PC-3 (cell line): ENCODE data around the gene NLN. TPM values are rescaled to one million over a fixed set of nuclear protein-coding genes. Genes with fewer than 3 reads are reported as not detected.

Source experiments
- ATAC-seq: fragments of 200-7000 bp; cut with Tn5 transposase; 2 replicates; pipeline ENCODE4 v1.9.1; 2020; ENCODE audit warnings: mild to moderate bottlenecking, moderate library complexity
- BruUV-seq: library from RNA; stranded (reverse); fragments of 400-500 nt; replicated peaks from 2 replicates; lab custom pipeline; 2021; lab: Mats Ljungman, UMichigan
- CTCF ChIA-PET: fragments of 300-600 bp; sonication (Branson Sonifier 250); formaldehyde crosslinking; loops from one replicate; lab custom pipeline; 2022; ENCODE audit warnings: antibody characterized with exemption; lab: Charles Lee
- POLR2A ChIA-PET: fragments of 300-600 bp; sonication (Branson Sonifier 250); formaldehyde crosslinking; loops from one replicate; lab custom pipeline; 2022; ENCODE audit warnings: antibody characterized with exemption; ENCODE audit not compliant: unreplicated experiment; lab: Charles Lee
- DNase-seq: peaks from one replicate; pipeline ENCODE4 v3.0.0-alpha.2; 2015
- H2AFZ ChIP-seq: fragments of 300-600 bp; sonication (generic); 2 replicates; pipeline ENCODE4 v1.6.0; 2016; ENCODE audit warnings: antibody characterized with exemption, low read length
- H3F3A ChIP-seq: fragments of 300-600 bp; sonication (generic); one replicate; pipeline ENCODE4 v1.6.0; 2017; ENCODE audit warnings: antibody characterized with exemption, low read length, control low read depth, mild to moderate bottlenecking; ENCODE audit not compliant: unreplicated experiment
- H3K27ac ChIP-seq: fragments of 300-600 bp; sonication (generic); 2 replicates; pipeline ENCODE4 v1.5.1; 2016; ENCODE audit warnings: mild to moderate bottlenecking, low read length
- H3K27me3 ChIP-seq: fragments of 300-600 bp; sonication (generic); 2 replicates; pipeline ENCODE4 v1.6.1; 2016; ENCODE audit warnings: low read length, mixed read lengths
- H3K36me3 ChIP-seq: fragments of 300-600 bp; sonication (generic); 2 replicates; pipeline ENCODE4 v1.6.1; 2016; ENCODE audit warnings: low read depth, mixed run types, low read length, mixed read lengths
- H3K4me1 ChIP-seq: fragments of 300-600 bp; sonication (generic); 2 replicates; pipeline ENCODE4 v1.5.1; 2016; ENCODE audit warnings: low read length; ENCODE audit not compliant: insufficient read depth
- H3K4me2 ChIP-seq: fragments of 300-600 bp; sonication (generic); 2 replicates; pipeline ENCODE4 v1.6.0; 2016; ENCODE audit warnings: low read length
- H3K4me3 ChIP-seq: fragments of 300-600 bp; sonication (generic); 2 replicates; pipeline ENCODE4 v1.5.1; 2016; ENCODE audit warnings: mild to moderate bottlenecking, low read length, mixed read lengths
- H3K79me2 ChIP-seq: fragments of 300-600 bp; sonication (generic); 2 replicates; pipeline ENCODE4 v1.6.1; 2017; ENCODE audit warnings: low read length, mixed read lengths
- H3K9ac ChIP-seq: fragments of 300-600 bp; sonication (generic); 2 replicates; pipeline ENCODE4 v1.6.0; 2016; ENCODE audit warnings: mild to moderate bottlenecking, low read length
- H3K9me2 ChIP-seq: fragments of 300-600 bp; sonication (generic); replicated peaks from 2 replicates; pipeline ENCODE4 v1.6.1; 2016; ENCODE audit warnings: mixed run types, low read length, mixed read lengths
- H3K9me3 ChIP-seq: fragments of 300-600 bp; sonication (generic); 2 replicates; pipeline ENCODE4 v1.6.1; 2016; ENCODE audit warnings: low read length, mixed read lengths
- H4K20me1 ChIP-seq: fragments of 300-600 bp; sonication (generic); 2 replicates; pipeline ENCODE4 v1.6.1; 2016; ENCODE audit warnings: low read length, mixed read lengths
- EZH2 ChIP-seq: fragments of 300-600 bp; sonication (generic); IDR thresholded peaks from one replicate; pipeline ENCODE4 v1.6.1; 2017; ENCODE audit warnings: antibody characterized with exemption, mild to moderate bottlenecking, low read length; ENCODE audit not compliant: unreplicated experiment
- EZH2phosphoT487 ChIP-seq: fragments of 300-600 bp; sonication (generic); IDR thresholded peaks from 2 replicates; pipeline ENCODE4 v1.6.1; 2018; ENCODE audit warnings: mild to moderate bottlenecking, antibody characterized with exemption, low read length, borderline replicate concordance
- intact Hi-C: fragments of 100-400 bp; cut with micrococcal nuclease; formaldehyde crosslinking; loops from 2 replicates; pipeline ENCODE4 v1.9.0; 2023
- total RNA-seq: library from RNA; depleted of rRNA; stranded (reverse); fragments of >200 nt; gene quantifications from 2 replicates; pipeline ENCODE4 v1.2.3, GENCODE V29; 2014
- TF ChIP-seq, protein P1 (sequence below): fragments of 300-600 bp; sonication (generic); conservative IDR thresholded peaks from 2 replicates; pipeline ENCODE4 v1.5.1; 2017; ENCODE audit warnings: antibody characterized with exemption, low read depth, mild to moderate bottlenecking, low read length

Gene NLN
- total RNA-seq, 1 experiment from 2014 or later, result 13.6 TPM

DNA sequence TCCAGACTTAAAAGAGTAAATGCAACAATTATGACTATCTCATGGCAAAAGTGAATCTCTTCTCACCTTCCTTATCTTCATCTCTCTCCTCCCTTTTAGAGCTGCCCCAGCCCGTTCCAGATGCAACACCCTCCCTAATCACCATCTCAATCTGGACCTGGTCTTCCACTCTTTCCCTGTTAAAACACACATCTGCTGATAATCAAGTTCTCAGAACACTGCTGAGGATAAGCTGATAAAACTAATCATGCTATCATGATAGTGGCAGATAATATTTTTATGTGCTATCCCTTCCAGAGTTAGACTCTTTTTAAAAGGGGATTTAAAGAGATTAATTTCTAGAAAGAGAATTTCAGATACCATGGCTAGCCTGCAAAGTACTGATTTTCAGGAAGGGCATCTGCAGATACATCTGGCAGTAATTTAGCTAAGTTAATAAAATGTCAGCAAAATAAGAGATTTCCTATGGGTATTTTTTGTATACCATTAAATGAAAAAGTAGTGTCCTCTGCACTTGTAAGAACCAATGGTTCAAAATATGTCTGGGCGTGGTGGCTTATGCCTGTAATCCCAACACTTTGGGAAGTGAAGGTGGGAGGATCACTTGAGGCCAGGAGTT is 17.3 kb upstream of the NLN start:
- H3K9ac ChIP-seq, result no peak overlapping the region
- ChIA-PET CTCF (no interaction called here), POLR2A (no interaction called here)
- no peaks in the 10 kb centered on the region for H3K9me2 ChIP-seq
- H3K9me3 ChIP-seq, result no peaks in the 10 kb centered on the region
- H3K27ac ChIP-seq, result no peak overlapping the region
- no peaks in the 10 kb centered on the region for H3K36me3 ChIP-seq
- no peak overlapping the region for H2AFZ ChIP-seq
- H3K4me1 ChIP-seq, result no peaks in the 10 kb centered on the region
- intact Hi-C loops, result no loop called here
- H3K4me3 ChIP-seq, result no peak overlapping the region
- H3K79me2 ChIP-seq, result no peaks in the 10 kb centered on the region
- ATAC-seq (no peak), DNase-seq (no peak)
- TF ChIP-seq EZH2phosphoT487 (no peak), EZH2 (no peak)
- TF ChIP-seq, protein P1, sequence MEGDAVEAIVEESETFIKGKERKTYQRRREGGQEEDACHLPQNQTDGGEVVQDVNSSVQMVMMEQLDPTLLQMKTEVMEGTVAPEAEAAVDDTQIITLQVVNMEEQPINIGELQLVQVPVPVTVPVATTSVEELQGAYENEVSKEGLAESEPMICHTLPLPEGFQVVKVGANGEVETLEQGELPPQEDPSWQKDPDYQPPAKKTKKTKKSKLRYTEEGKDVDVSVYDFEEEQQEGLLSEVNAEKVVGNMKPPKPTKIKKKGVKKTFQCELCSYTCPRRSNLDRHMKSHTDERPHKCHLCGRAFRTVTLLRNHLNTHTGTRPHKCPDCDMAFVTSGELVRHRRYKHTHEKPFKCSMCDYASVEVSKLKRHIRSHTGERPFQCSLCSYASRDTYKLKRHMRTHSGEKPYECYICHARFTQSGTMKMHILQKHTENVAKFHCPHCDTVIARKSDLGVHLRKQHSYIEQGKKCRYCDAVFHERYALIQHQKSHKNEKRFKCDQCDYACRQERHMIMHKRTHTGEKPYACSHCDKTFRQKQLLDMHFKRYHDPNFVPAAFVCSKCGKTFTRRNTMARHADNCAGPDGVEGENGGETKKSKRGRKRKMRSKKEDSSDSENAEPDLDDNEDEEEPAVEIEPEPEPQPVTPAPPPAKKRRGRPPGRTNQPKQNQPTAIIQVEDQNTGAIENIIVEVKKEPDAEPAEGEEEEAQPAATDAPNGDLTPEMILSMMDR, result no peak
- no TSS peak for BruUV-seq
- no peaks in the 10 kb centered on the region for H3K27me3 ChIP-seq
- no peaks in the 10 kb centered on the region for H4K20me1 ChIP-seq
- H3K4me2 ChIP-seq, result no peak overlapping the region
- no peaks in the 10 kb centered on the region for H3F3A ChIP-seq

DNA sequence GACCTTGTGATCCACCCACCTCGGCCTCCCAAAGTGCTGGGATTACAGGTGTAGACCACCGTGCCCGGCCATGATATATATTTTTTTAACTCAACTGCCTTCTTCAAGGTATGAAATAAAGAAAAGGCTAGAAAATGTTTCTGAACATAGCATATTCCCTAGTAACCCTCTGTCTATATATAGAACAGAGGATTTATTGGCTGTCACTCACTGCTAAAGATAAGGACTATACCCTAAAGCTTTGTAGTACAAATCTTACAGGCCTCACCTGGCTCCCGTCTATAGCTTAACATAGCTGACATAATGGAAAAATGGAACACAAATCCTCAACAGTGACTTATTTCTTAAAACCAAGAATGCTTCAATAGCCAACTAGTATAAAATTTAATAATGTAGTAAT is 14.3 kb upstream of the NLN start:
- H3K4me3 ChIP-seq, result no peak overlapping the region
- TF ChIP-seq, protein P1, result no peak
- TF ChIP-seq EZH2phosphoT487 (no peak), EZH2 (no peak)
- no TSS peak for BruUV-seq
- H3K9me2 ChIP-seq, result no peaks in the 10 kb centered on the region
- ATAC-seq (no peak), DNase-seq (no peak)
- intact Hi-C loops, result no loop called here
- no peaks in the 10 kb centered on the region for H3K36me3 ChIP-seq
- no peaks in the 10 kb centered on the region for H3K9me3 ChIP-seq
- H3K9ac ChIP-seq, result no peak overlapping the region
- no peak overlapping the region for H3K27ac ChIP-seq
- no peaks in the 10 kb centered on the region for H3K4me1 ChIP-seq
- no peaks in the 10 kb centered on the region for H3K27me3 ChIP-seq
- CTCF ChIA-PET, result no interaction called here
- POLR2A ChIA-PET, result no interaction called here
- no peak overlapping the region for H2AFZ ChIP-seq
- H3K4me2 ChIP-seq, result no peak overlapping the region
- no peaks in the 10 kb centered on the region for H3F3A ChIP-seq
- H4K20me1 ChIP-seq, result no peaks in the 10 kb centered on the region
- H3K79me2 ChIP-seq, result no peaks in the 10 kb centered on the region

DNA sequence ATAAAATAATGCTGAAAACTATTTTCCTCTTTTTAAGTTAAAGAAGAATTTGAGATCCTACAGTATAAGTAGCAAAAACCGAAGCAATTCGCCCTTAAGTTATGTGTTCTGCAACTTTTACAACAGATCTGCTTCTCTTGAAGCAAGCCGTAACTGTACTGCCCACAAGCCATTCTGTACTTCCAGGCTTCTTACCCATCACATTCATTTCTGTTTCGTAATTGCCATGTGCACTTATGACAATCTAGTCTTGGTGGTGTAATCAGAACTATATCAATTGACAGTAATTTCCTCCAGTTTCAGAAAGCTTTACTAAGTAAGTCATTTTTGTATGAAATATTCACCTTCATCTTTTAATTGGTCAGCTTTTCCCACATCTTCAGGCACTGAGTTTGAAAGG is 13.9 kb upstream of the NLN start:
- H3K4me1 ChIP-seq, result no peaks in the 10 kb centered on the region
- H3K9me2 ChIP-seq, result no peaks in the 10 kb centered on the region
- no peaks in the 10 kb centered on the region for H3K27me3 ChIP-seq
- H3K4me2 ChIP-seq, result no peak overlapping the region
- DNase-seq (no peak), ATAC-seq (no peak)
- no peak overlapping the region for H3K27ac ChIP-seq
- ChIA-PET POLR2A (no interaction called here), CTCF (no interaction called here)
- H3K79me2 ChIP-seq, result no peaks in the 10 kb centered on the region
- intact Hi-C loops, result no loop called here
- no peak overlapping the region for H3K4me3 ChIP-seq
- no peaks in the 10 kb centered on the region for H3F3A ChIP-seq
- BruUV-seq, result no TSS peak
- no peaks in the 10 kb centered on the region for H4K20me1 ChIP-seq
- H3K36me3 ChIP-seq, result no peaks in the 10 kb centered on the region
- no peaks in the 10 kb centered on the region for H3K9me3 ChIP-seq
- no peak overlapping the region for H3K9ac ChIP-seq
- TF ChIP-seq EZH2 (no peak), EZH2phosphoT487 (no peak)
- TF ChIP-seq, protein P1, result no peak
- no peak overlapping the region for H2AFZ ChIP-seq
